A673 (cell line): ENCODE measurements around the gene UMODL1. TPM values are rescaled to one million over a fixed set of nuclear protein-coding genes. Genes with fewer than 3 reads are reported as not detected.

Source experiments
- BruUV-seq: library from RNA; stranded (reverse); fragments of 400-500 nt; replicated peaks from 2 replicates; lab custom pipeline; 2021; lab: Mats Ljungman, UMichigan
- CTCF ChIA-PET: fragments of 300-600 bp; sonication (Branson Sonifier 250); formaldehyde crosslinking; loops from one replicate; lab custom pipeline; 2022; ENCODE audit warnings: antibody characterized with exemption; lab: Charles Lee
- POLR2A ChIA-PET: fragments of 300-600 bp; sonication (Branson Sonifier 250); formaldehyde crosslinking; loops from one replicate; lab custom pipeline; 2022; ENCODE audit warnings: antibody characterized with exemption; ENCODE audit not compliant: low non-redundant PET; lab: Charles Lee
- DNase-seq: peaks from one replicate; pipeline ENCODE4 v3.0.0-alpha.2; 2015; ENCODE audit warnings: low spot score
- H3K27ac ChIP-seq: fragments of 200-600 bp; sonication (generic); 2 replicates; pipeline ENCODE4 v1.5.1; 2016; ENCODE audit warnings: mixed run types, low read depth, mild to moderate bottlenecking, mixed read lengths, antibody characterized with exemption, low read length; ENCODE audit not compliant: poor library complexity, severe bottlenecking
- H3K27me3 ChIP-seq: fragments of 200-600 bp; sonication (generic); replicated peaks from 2 replicates; pipeline ENCODE4 v1.6.1; 2017; ENCODE audit warnings: mixed run types, low read depth, mild to moderate bottlenecking, mixed read lengths, antibody characterized with exemption, low read length; ENCODE audit not compliant: insufficient read depth, poor library complexity
- H3K36me3 ChIP-seq: fragments of 200-600 bp; sonication (generic); 2 replicates; pipeline ENCODE4 v1.6.1; 2016; ENCODE audit warnings: mixed run types, mild to moderate bottlenecking, mixed read lengths, antibody characterized with exemption, low read length; ENCODE audit not compliant: insufficient read depth, poor library complexity, severe bottlenecking
- H3K4me1 ChIP-seq: fragments of 200-600 bp; sonication (generic); 2 replicates; pipeline ENCODE4 v1.6.1; 2017; ENCODE audit warnings: mixed run types, mild to moderate bottlenecking, mixed read lengths, antibody characterized with exemption, low read length; ENCODE audit not compliant: insufficient read depth, poor library complexity, severe bottlenecking
- H3K4me3 ChIP-seq: fragments of 200-600 bp; sonication (generic); 2 replicates; pipeline ENCODE4 v1.5.1; 2016; ENCODE audit warnings: low read depth, mixed run types, mild to moderate bottlenecking, mixed read lengths, low read length; ENCODE audit not compliant: poor library complexity, severe bottlenecking
- H3K9me3 ChIP-seq: fragments of 200-600 bp; sonication (generic); 2 replicates; pipeline ENCODE4 v1.6.1; 2016; ENCODE audit warnings: mixed run types, low read depth, mild to moderate bottlenecking, mixed read lengths, antibody characterized with exemption, low read length; ENCODE audit not compliant: poor library complexity, severe bottlenecking
- EZH2 ChIP-seq: fragments of 200-600 bp; sonication (generic); IDR thresholded peaks from 2 replicates; pipeline ENCODE4 v1.6.1; 2017; ENCODE audit warnings: borderline replicate concordance, low read depth, mild to moderate bottlenecking, mixed read lengths, antibody characterized with exemption, low read length; ENCODE audit not compliant: poor library complexity, severe bottlenecking
- intact Hi-C: fragments of 100-400 bp; cut with micrococcal nuclease; formaldehyde crosslinking; loops from one replicate; pipeline ENCODE4 v1.10.0; 2022; ENCODE audit not compliant: unreplicated experiment
- total RNA-seq: library from RNA; stranded (reverse); gene quantifications from 2 replicates; pipeline ENCODE4 v1.2.3, GENCODE V29; 2021
- TF ChIP-seq, protein P1 (sequence below): fragments of 300-800, 200-600 bp; sonication (generic); conservative IDR thresholded peaks from 2 replicates; pipeline ENCODE4 v1.5.1; 2017; ENCODE audit warnings: low read depth, mild to moderate bottlenecking, antibody characterized with exemption, low read length, moderate library complexity, mixed read lengths

Gene UMODL1
- total RNA-seq, 1 experiment from 2014 or later = not detected

DNA sequence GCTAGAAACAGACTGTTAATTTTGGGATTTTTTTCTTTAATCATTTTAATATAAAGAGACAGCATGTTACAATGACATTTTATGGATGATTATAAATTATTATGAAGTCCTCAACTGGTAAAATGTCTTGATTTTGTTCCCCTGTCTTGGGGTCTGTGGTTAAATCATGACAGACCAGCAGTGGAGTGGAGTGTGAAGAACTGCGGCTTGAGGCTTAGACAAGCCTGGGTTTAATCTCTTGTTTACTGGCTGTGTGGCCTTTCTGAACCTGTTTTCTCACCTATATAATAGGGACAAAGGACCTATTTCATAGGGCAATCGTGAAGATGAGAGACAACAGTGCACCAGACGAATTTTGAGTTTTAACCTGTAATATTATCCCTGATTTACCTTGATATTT, 1.8 kb upstream of the UMODL1 start:
- intact Hi-C loops = no loop called here
- no peak overlapping the region for H3K27ac ChIP-seq
- peaks cover 5% of the 10 kb centered on the region for H3K27me3 ChIP-seq
- H3K9me3 ChIP-seq = no peaks in the 10 kb centered on the region
- no peak for TF ChIP-seq EZH2
- TF ChIP-seq, protein P1, sequence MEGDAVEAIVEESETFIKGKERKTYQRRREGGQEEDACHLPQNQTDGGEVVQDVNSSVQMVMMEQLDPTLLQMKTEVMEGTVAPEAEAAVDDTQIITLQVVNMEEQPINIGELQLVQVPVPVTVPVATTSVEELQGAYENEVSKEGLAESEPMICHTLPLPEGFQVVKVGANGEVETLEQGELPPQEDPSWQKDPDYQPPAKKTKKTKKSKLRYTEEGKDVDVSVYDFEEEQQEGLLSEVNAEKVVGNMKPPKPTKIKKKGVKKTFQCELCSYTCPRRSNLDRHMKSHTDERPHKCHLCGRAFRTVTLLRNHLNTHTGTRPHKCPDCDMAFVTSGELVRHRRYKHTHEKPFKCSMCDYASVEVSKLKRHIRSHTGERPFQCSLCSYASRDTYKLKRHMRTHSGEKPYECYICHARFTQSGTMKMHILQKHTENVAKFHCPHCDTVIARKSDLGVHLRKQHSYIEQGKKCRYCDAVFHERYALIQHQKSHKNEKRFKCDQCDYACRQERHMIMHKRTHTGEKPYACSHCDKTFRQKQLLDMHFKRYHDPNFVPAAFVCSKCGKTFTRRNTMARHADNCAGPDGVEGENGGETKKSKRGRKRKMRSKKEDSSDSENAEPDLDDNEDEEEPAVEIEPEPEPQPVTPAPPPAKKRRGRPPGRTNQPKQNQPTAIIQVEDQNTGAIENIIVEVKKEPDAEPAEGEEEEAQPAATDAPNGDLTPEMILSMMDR = no peak
- no peaks in the 10 kb centered on the region for H3K4me1 ChIP-seq
- no peak for DNase-seq
- H3K4me3 ChIP-seq = no peak overlapping the region
- CTCF ChIA-PET = no interaction called here
- H3K36me3 ChIP-seq = no peaks in the 10 kb centered on the region
- no TSS peak for BruUV-seq
- POLR2A ChIA-PET = no interaction called here

DNA sequence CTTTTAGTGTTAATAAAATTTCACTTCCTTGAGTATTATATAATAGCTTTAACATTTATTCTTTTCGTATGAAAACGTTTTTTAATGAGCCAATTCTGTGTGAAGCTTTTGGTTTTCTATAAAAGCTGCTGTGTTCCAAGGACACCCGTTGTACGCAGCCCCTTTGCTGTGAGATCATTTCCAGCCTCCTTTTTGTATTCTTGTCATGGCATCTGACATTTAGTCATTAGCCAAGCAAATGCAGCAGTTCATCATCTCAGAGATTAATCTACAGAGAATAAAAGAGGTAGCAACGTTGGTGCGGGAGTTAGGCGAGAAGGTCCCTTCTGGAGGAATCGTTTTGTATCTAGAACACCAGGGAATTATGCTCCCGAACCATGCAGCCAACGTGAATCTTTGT, 1.3 kb upstream of the UMODL1 start:
- ChIA-PET POLR2A (no interaction called here), CTCF (no interaction called here)
- DNase-seq = no peak
- TF ChIP-seq EZH2 = no peak
- TF ChIP-seq, protein P1 = no peak
- no peaks in the 10 kb centered on the region for H3K4me1 ChIP-seq
- H3K27me3 ChIP-seq = peaks cover 5% of the 10 kb centered on the region
- H3K36me3 ChIP-seq = no peaks in the 10 kb centered on the region
- no peak overlapping the region for H3K27ac ChIP-seq
- no peak overlapping the region for H3K4me3 ChIP-seq
- H3K9me3 ChIP-seq = no peaks in the 10 kb centered on the region
- intact Hi-C loops = no loop called here
- BruUV-seq = no TSS peak

DNA sequence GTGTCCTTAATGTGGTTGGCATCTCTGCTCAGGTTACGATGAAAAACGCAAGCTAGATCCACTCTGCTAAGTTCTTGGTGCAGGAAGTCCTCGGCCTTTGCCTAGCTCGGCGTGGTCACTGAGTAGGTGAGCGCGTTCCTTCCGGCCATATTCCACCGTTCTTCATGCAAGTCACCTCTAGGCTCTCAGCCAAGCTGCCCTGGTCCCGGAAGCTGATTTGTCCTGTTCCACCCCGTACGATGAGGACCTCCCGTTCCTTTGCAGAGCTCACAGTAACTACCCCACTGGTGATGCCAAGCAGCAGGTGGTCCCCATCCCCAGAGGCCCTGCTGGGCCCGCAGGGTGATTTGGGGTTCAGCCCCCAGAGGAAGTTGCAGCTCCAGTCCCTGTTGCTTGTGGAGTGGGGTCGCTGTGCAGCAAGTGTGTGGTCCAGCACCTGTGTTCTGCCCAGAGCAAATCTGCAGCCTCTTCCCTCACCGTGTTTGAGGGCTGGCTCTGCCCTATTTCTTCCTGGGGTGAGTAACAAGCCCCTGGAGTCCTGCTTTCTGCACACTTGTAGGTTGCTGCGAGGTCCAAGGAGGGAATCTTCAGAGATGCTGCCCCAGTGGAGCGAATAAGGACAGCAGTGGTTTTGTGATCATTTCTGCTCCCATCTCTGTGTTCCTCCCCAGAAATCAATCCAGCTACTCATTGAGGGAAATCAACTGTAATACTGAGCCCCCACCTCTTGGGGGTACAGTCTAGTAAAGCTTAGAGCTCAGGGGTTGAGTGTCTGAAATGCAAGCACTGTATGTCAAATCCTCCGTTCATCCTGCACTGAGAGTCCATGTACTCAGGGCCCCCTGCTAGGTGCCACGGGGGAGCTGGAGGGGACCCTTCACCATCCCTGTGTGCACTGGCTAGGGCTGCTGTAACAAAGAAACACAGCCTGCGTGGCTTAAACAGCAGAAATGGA, 2.3 kb downstream of the UMODL1 start:
- TF ChIP-seq, protein P1 = 0 out of 2 replicates have a peak, but pooled peaks have one; percentile 12
- no peak for TF ChIP-seq EZH2
- no peaks in the 10 kb centered on the region for H3K9me3 ChIP-seq
- no peak overlapping the region for H3K4me3 ChIP-seq
- no peaks in the 10 kb centered on the region for H3K4me1 ChIP-seq
- no peaks in the 10 kb centered on the region for H3K36me3 ChIP-seq
- intact Hi-C loops = no loop called here
- H3K27ac ChIP-seq = no peak overlapping the region
- ChIA-PET POLR2A (no interaction called here), CTCF (no interaction called here)
- H3K27me3 ChIP-seq = peaks cover 5% of the 10 kb centered on the region
- no TSS peak for BruUV-seq
- DNase-seq = no peak
